ENCODE results near the gene MACROH2A1.

GRCh38 chr5:135391869-135392255 lies 7.2 kb downstream of the MACROH2A1 start:
- TF ChIP-seq EZH2phosphoT487 (IDR thresholded peaks at IDR 0.05; ENCODE audit: low read length) (no peak), EZH2 (optimal IDR thresholded peaks at IDR 0.05; ENCODE audit: low read depth, low read length) (no peak)
- TF ChIP-seq, protein P1, sequence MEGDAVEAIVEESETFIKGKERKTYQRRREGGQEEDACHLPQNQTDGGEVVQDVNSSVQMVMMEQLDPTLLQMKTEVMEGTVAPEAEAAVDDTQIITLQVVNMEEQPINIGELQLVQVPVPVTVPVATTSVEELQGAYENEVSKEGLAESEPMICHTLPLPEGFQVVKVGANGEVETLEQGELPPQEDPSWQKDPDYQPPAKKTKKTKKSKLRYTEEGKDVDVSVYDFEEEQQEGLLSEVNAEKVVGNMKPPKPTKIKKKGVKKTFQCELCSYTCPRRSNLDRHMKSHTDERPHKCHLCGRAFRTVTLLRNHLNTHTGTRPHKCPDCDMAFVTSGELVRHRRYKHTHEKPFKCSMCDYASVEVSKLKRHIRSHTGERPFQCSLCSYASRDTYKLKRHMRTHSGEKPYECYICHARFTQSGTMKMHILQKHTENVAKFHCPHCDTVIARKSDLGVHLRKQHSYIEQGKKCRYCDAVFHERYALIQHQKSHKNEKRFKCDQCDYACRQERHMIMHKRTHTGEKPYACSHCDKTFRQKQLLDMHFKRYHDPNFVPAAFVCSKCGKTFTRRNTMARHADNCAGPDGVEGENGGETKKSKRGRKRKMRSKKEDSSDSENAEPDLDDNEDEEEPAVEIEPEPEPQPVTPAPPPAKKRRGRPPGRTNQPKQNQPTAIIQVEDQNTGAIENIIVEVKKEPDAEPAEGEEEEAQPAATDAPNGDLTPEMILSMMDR (IDR thresholded peaks at IDR 0.05; ENCODE audit: low read length) = no peak
